Activated effector memory CD4-positive, alpha-beta T cell treated with anti-CD3 and anti-CD28 coated beads, Interleukin-2, amount 50 U/mL, for 16 hours (primary cell): ENCODE data around the gene RBM15B.

ENCODE experiments used
- DNase-seq: peaks from one replicate; pipeline ENCODE4 v3.0.0-alpha.2; 2020

The RBM15B gene

GRCh38 chr3:51392355-51393133, 1.5 kb downstream of the RBM15B start:
- DNase-seq = no peak

DNA sequence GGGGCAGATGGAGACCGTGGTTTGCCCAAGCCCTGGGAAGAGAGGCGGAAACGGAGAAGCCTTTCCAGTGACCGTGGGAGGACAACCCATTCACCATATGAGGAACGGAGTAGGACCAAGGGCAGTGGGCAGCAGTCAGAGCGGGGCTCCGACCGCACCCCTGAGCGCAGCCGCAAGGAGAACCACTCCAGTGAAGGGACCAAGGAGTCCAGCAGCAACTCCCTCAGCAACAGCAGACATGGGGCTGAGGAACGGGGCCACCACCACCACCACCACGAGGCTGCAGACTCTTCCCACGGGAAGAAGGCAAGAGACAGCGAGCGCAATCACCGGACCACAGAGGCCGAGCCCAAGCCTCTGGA, 2.0 kb downstream of the RBM15B start:
- no peak for DNase-seq

DNA sequence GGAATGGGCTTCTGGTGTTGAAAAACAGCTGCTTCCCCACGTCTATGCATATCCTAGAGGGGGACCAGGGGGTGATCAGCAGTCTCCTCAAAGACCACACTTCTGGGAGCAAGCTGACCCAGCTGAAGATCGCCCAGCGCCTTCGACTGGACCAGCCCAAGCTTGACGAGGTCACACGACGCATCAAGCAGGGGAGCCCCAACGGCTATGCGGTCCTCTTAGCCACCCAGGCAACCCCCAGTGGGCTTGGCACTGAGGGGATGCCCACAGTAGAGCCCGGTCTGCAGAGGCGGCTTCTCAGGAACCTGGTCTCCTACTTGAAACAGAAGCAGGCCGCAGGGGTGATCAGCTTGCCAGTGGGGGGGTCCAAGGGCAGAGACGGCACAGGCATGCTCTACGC, 2.5 kb downstream of the RBM15B start:
- DNase-seq = no peak

GRCh38 chr3:51394541-51394940, 3.5 kb downstream of the RBM15B start:
- DNase-seq = no peak

- DNase-seq = no peak
Observed at GRCh38 chr3:51395493-51396213, 4.6 kb downstream of the RBM15B start.

DNA sequence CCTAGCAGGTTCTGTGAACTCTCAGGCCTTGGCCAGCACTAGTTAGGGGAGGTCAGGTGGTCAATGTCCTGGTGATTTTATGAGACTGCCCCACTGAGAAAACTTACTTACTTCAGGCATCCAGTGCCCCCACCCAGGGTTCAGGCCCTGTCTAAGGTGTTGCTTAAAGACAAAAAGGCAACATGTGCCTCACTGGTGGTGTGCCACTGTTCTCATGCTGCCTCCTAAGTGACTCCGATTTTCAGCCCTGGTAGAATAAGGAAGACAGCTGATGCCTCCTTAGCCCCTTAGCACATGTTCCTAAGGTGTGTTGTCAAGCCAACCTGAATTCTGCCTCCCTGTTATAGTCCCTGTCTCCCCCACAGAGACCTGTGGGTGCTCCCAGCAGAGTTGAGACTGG, 5.3 kb downstream of the RBM15B start:
- DNase-seq = no peak

- no peak for DNase-seq
Observed at GRCh38 chr3:51397392-51397791, 6.3 kb downstream of the RBM15B start.

GRCh38 chr3:51398595-51399310, 7.7 kb downstream of the RBM15B start:
- no peak for DNase-seq

- DNase-seq = no peak
Observed at GRCh38 chr3:51400166-51400565, 9.1 kb downstream of the RBM15B start.

- DNase-seq = no peak
Observed at GRCh38 chr3:51401735-51402134, 10.7 kb downstream of the RBM15B start.

DNA sequence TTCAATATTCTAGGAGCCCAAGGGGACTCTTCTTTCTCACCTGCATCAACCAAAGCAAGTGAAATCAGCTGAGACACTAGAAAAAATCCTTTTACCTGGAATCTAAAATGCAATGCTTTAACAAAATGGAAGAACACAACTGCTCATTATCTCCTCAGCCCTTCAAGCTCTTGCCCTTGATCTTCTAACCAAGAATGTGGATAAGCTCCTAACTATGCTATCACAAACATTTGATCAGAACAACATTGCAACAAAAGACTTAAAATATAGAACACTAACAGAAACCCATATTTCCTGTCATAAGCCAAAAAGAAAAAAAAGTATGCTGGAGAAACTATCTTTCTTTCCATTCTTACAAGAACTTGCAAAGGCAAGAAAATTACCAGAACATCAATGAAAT, 12.6 kb downstream of the RBM15B start:
- no peak for DNase-seq

GRCh38 chr3:51408021-51408420, 16.9 kb downstream of the RBM15B start:
- DNase-seq = no peak

GRCh38 chr3:51408813-51409212, 17.7 kb downstream of the RBM15B start:
- DNase-seq = no peak

GRCh38 chr3:51422211-51422610, 31.1 kb downstream of the RBM15B start:
- DNase-seq = no peak

DNA sequence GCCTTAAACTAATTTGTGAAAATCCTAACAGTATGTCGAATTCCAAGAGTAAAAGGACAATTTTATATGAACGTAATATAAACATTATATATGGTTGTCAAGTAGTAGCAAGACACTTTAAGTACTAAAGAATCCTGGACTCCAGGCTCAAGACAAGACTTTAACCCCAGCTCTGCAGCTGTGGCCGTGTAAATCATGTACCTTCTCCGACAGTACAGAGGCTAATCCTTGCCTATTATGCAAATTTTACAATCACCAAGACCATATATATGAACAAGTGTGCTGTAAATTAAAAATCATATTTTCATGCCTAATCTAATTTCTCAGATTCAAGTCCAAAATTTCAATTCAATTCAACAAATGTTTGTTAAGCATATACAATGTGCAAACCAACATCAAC, 35.8 kb downstream of the RBM15B start:
- DNase-seq = no peak

- DNase-seq = no peak
Observed at GRCh38 chr3:51429138-51429537, 38.1 kb downstream of the RBM15B start.

- no peak for DNase-seq
Observed at GRCh38 chr3:51434110-51434509, 43.0 kb downstream of the RBM15B start.

DNA sequence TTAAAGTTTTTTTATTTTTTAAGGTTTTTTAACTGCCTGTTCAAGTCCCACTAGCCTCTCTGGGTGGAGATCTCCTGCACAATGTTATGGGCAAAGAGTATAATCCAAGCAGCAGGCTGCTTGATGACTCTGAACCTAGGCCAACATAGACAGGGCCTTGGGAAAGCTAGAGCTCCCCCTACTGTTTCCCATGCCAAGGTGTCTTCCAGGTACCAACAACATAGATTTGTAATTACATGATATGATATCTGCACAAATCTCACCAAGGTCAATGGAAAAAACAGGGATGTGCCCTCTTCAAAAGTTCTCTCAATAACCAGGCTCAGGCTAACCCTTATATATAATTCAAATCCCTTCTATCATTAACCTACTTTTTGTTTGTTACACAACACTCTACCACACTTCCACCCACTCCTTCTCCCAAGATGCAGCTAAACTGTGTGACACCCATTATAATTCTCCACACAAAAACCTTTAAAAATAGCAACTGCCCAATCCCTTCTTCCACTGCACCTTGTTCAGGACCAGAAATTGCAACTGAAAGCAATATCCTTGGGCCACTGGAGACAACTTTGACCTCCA, 43.8 kb downstream of the RBM15B start:
- DNase-seq = peak; percentile 71

DNA sequence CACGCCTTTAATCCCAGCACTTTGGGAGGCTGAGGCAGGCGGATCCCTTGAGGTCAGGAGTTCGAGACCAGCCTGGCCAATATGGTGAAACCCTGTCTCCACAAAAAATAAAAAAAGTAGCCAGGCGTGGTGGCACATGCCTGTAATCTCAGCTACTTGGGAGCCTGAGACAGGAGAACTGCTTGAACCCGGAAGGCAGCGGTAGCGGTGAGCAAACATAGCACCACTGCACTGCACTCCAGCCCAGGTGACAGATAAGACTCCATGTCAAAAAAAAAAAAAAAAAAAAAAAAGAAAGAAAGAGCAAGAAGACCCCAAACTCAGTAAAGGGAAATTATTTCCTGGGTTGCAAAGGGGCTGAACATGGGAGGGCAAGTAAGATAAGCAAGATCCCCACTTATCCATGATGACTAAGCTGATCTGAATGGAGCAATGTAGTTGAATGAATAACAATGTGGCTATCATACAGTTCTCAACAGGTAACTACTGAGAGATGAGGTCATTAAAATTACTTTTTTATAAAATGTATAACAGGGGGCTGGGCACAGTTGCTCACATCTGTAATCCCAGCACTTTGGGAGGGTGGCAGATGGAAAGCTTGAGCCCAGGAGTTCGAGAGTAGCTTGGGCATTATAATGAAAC, 46.0 kb downstream of the RBM15B start:
- DNase-seq = no peak

- DNase-seq = no peak
Observed at GRCh38 chr3:51441282-51442030, 50.4 kb downstream of the RBM15B start.

- no peak for DNase-seq
Observed at GRCh38 chr3:51445544-51446280, 54.6 kb downstream of the RBM15B start.
